ENCODE results near the gene TACR1. TPM values are rescaled to one million over a fixed set of nuclear protein-coding genes. Genes with fewer than 3 reads are reported as not detected.

TACR1 gene
- total and polyA plus RNA-seq, 2 of the 8 experiments (the other 6 are each of a cell fraction or from before 2014, with no cell fraction given) = 0.09 to 0.37 TPM

GRCh38 chr2:75089471-75089870 lies 109.8 kb downstream of the TACR1 start (continued):
- TF ChIP-seq CHD7 (IDR thresholded peaks at IDR 0.05; ENCODE audit: insufficient replicate concordance, low read length) = no peak
- TF ChIP-seq GABPA (IDR thresholded peaks at IDR 0.05; ENCODE audit: borderline replicate concordance, insufficient read depth, low read length) = no peak
- TF ChIP-seq KDM4A (IDR thresholded peaks at IDR 0.05; ENCODE audit: low read depth, low read length, severe bottlenecking) = no peak
- TF ChIP-seq POLR2AphosphoS5 (IDR thresholded peaks at IDR 0.05; ENCODE audit: low read depth, low read length) = no peak
- TF ChIP-seq POU5F1 (IDR thresholded peaks at IDR 0.05; ENCODE audit: low read depth, low read length) = no peak
- TF ChIP-seq SAP30 (IDR thresholded peaks at IDR 0.05; ENCODE audit: insufficient read depth, insufficient replicate concordance, low read length) = no peak

Data from H1 (cell line).